HepG2 (cell line): ENCODE data around the gene ZSWIM5. TPM values are rescaled to one million over a fixed set of nuclear protein-coding genes. Genes with fewer than 3 reads are reported as not detected.

Source experiments
- ATAC-seq: fragments of 200-7000 bp; cut with Tn5 transposase; 3 replicates; pipeline ENCODE4 v1.9.1; 2020; ENCODE audit warnings: mild to moderate bottlenecking, moderate library complexity
- BruUV-seq: library from RNA; stranded (reverse); fragments of 400-500 nt; replicated peaks from 2 replicates; lab custom pipeline; 2021; lab: Mats Ljungman, UMichigan
- CTCF ChIA-PET: fragments of 300-600 bp; formaldehyde crosslinking; extraction: SDS; loops from one replicate; lab custom pipeline; 2021; ENCODE audit warnings: low total read pairs, inconsistent platforms, low intra/inter-chr PET ratio; lab: Yijun Ruan, JAX
- POLR2A ChIA-PET: fragments of 350-600 bp; sonication (Branson Sonifier 250); formaldehyde crosslinking; loops from one replicate; lab custom pipeline; 2020; ENCODE audit warnings: antibody characterized with exemption, inconsistent platforms; lab: Yijun Ruan, JAX
- DNase-seq: peaks from one replicate; pipeline ENCODE4 v3.0.0-alpha.2; 2015; ENCODE audit warnings: low spot score
- FAIRE-seq: peaks from 3 replicates; lab custom pipeline; 2011; peaks lifted over from hg19 to GRCh38; lab: Jason Lieb, UNC
- H2AFZ ChIP-seq: one replicate; pipeline ENCODE4 v1.6.1; 2011; ENCODE audit warnings: low read length, inconsistent platforms
- H3K27ac ChIP-seq: fragments of 300-600 bp; 3 replicates; pipeline ENCODE4 v1.8.0; 2011; ENCODE audit warnings: mixed run types, mild to moderate bottlenecking, mixed read lengths, low read length, inconsistent platforms; ENCODE audit not compliant: insufficient read depth; ENCODE audit errors: extremely low read length
- H3K27me3 ChIP-seq, 2 experiments: fragments of 200-600 bp in 1 of 2; 2 replicates in 1 of 2; 3 replicates in 1 of 2; pipeline versions ENCODE4 v1.6.0 to v1.8.0; 2011; ENCODE audit warnings: low read length in 2 of 2, mild to moderate bottlenecking in 2 of 2, moderate library complexity in 2 of 2, inconsistent platforms in 1 of 2; ENCODE audit not compliant: insufficient read depth in 2 of 2, control insufficient read depth in 1 of 2
- H3K36me3 ChIP-seq, 2 experiments: fragments of 200-600 bp in 1 of 2; replicated peaks in 1 of 2; 2 replicates in 1 of 2; 3 replicates in 1 of 2; pipeline versions ENCODE4 v1.5.1 to v1.8.0; 2011; ENCODE audit warnings: low read length in 2 of 2, inconsistent platforms in 1 of 2; ENCODE audit not compliant: insufficient read depth in 2 of 2, control insufficient read depth in 1 of 2
- H3K4me1 ChIP-seq: 2 replicates; pipeline ENCODE4 v1.5.1; 2012; ENCODE audit warnings: low read length, inconsistent platforms; ENCODE audit not compliant: insufficient read depth
- H3K4me2 ChIP-seq: 2 replicates; pipeline ENCODE4 v1.6.0; 2011; ENCODE audit warnings: low read depth, low read length, inconsistent platforms
- H3K4me3 ChIP-seq, 3 experiments: fragments of 200-600 bp in 1 of 3; sonication (generic), shearing (Covaris generic) in 1 of 3; replicated peaks in 1 of 3; 2 replicates each; pipeline ENCODE4 v1.5.1; 2011 to 2016; ENCODE audit warnings: low read length in 3 of 3, inconsistent platforms in 2 of 3, low read depth in 2 of 3, mild to moderate bottlenecking in 2 of 3, control low read depth in 1 of 3, mixed read lengths in 1 of 3; ENCODE audit not compliant: insufficient read depth in 1 of 3
- H3K79me2 ChIP-seq: one replicate; pipeline ENCODE4 v1.6.1; 2011; ENCODE audit warnings: low read length, inconsistent platforms; ENCODE audit not compliant: insufficient read depth
- H3K9ac ChIP-seq: 2 replicates; pipeline ENCODE4 v1.6.0; 2011; ENCODE audit warnings: mild to moderate bottlenecking, low read depth, low read length, inconsistent platforms; ENCODE audit not compliant: insufficient read depth
- H3K9me3 ChIP-seq: 2 replicates; pipeline ENCODE4 v1.5.1; 2012; ENCODE audit warnings: mild to moderate bottlenecking, low read length
- H4K20me1 ChIP-seq: 2 replicates; pipeline ENCODE4 v1.6.0; 2011; ENCODE audit warnings: inconsistent platforms, mild to moderate bottlenecking, low read length, moderate library complexity; ENCODE audit not compliant: insufficient read depth
- KLF12 ChIP-seq: sonication (generic); formaldehyde crosslinking; IDR thresholded peaks from 2 replicates; pipeline ENCODE4 v1.4.0; 2020; ENCODE audit warnings: missing genetic modification reagents, borderline replicate concordance
- MED13 ChIP-seq: sonication (generic); formaldehyde crosslinking; IDR thresholded peaks from 2 replicates; pipeline ENCODE4 v1.5.0; 2020; ENCODE audit warnings: missing genetic modification reagents
- NCOA5 ChIP-seq: sonication (generic); formaldehyde crosslinking; IDR thresholded peaks from 2 replicates; pipeline ENCODE4 v1.4.0; 2020; ENCODE audit warnings: missing genetic modification reagents
- NFE2 ChIP-seq: sonication (generic); formaldehyde crosslinking; IDR thresholded peaks from 2 replicates; pipeline ENCODE4 v1.4.0; 2020; ENCODE audit warnings: missing genetic modification reagents
- NFYB ChIP-seq: sonication (generic); formaldehyde crosslinking; IDR thresholded peaks from 2 replicates; pipeline ENCODE4 v1.4.0; 2020; ENCODE audit warnings: missing genetic modification reagents
- POLR2G ChIP-seq: fragments of 200-400 bp; formaldehyde crosslinking; IDR thresholded peaks from 2 replicates; pipeline ENCODE4 v1.6.1; 2018; ENCODE audit warnings: mild to moderate bottlenecking, low read depth, low read length, moderate library complexity
- PRDM4 ChIP-seq: sonication (generic); formaldehyde crosslinking; IDR thresholded peaks from 2 replicates; pipeline ENCODE4 v1.9.0; 2021; ENCODE audit warnings: missing genetic modification reagents, borderline replicate concordance
- RAD51 ChIP-seq: fragments of 450-650 bp; IDR thresholded peaks from 2 replicates; pipeline ENCODE4 v1.6.1; 2016; ENCODE audit warnings: borderline replicate concordance
- SAP130 ChIP-seq: IDR thresholded peaks from 2 replicates; pipeline ENCODE4 v1.6.1; 2016; ENCODE audit warnings: low read depth
- YEATS4 ChIP-seq: sonication (generic); formaldehyde crosslinking; IDR thresholded peaks from 2 replicates; pipeline ENCODE4 v1.4.0; 2020; ENCODE audit warnings: missing genetic modification reagents, borderline replicate concordance
- ZNF883 ChIP-seq: sonication (generic); formaldehyde crosslinking; IDR thresholded peaks from 2 replicates; pipeline ENCODE4 v1.5.1; 2020; ENCODE audit warnings: mild to moderate bottlenecking, missing genetic modification reagents; ENCODE audit errors: not compliant biosample characterization
- ZXDC ChIP-seq: sonication (generic); formaldehyde crosslinking; IDR thresholded peaks from 2 replicates; pipeline ENCODE4 v1.5.0; 2020; ENCODE audit warnings: mild to moderate bottlenecking, missing genetic modification reagents
- WGBS: methylation state at CpG from one replicate; pipeline ENCODE4 v1.1.6; 2017; ENCODE audit warnings: low lambda C conversion rate; 5-methylcytosine and 5-hydroxymethylcytosine counted together
- in situ Hi-C: cut with HindIII; loops from 2 replicates; pipeline ENCODE4 v1.10.0; 2017; ENCODE audit warnings: low pct_unique_long_range_greater_than_20kb; ENCODE audit not compliant: extremely low pct_ligation_motif_present
- intact Hi-C: fragments of 100-400 bp; cut with micrococcal nuclease; formaldehyde crosslinking; loops from one replicate; pipeline ENCODE4 v1.10.0; 2022; ENCODE audit not compliant: unreplicated experiment
- polyA plus RNA-seq, 8 experiments: library from polyadenylated mRNA; depleted of rRNA in 3 of 8; stranded (reverse) in 7 of 8; unstranded in 1 of 8; fragments of >200 nt; fragmentation: Illumina TruSeq in 4 of 8; extraction: Trizol in 4 of 8; gene quantifications; 2 replicates each; pipeline versions ENCODE4 v1.2.1 to v1.2.3, GENCODE V29; 2011 to 2016; ENCODE audit warnings: low read depth in 4 of 8, missing spikeins in 1 of 8, mixed read lengths in 1 of 8; ENCODE audit not compliant: insufficient read depth in 1 of 8
- total RNA-seq, 5 experiments: library from RNA; depleted of rRNA; stranded (reverse); fragments of >200 nt; fragmentation: Illumina TruSeq; extraction: Trizol; gene quantifications; 2 replicates each; pipeline ENCODE4 v1.2.3, GENCODE V29; 2016; ENCODE audit warnings: low read depth in 1 of 5
- TF ChIP-seq, protein P1 (sequence below): sonication (generic); formaldehyde crosslinking; IDR thresholded peaks from 2 replicates; pipeline ENCODE4 v1.9.0; 2021; ENCODE audit warnings: mild to moderate bottlenecking, missing genetic modification reagents

ZSWIM5 gene
- total and polyA plus RNA-seq, 2 of the 13 experiments (the other 11 are each of a cell fraction or from before 2014, with no cell fraction given) = 11.0 to 20.6 TPM

GRCh38 chr1:44988531-44989156 is 217.8 kb downstream of the ZSWIM5 start:
- no peak overlapping the region for H3K4me3 ChIP-seq

More at GRCh38 chr1:44988531-44989156, 217.8 kb downstream of the ZSWIM5 start:
- peaks cover 16% of the 10 kb centered on the region for H3K79me2 ChIP-seq
- H3K27me3 ChIP-seq = no peaks in the 10 kb centered on the region; a peak in 1 of 5 replicates
- in situ Hi-C loops (no loop called here), intact Hi-C loops (no loop called here)
- ATAC-seq (no peak), DNase-seq (no peak), FAIRE-seq (no peak)
- H3K4me2 ChIP-seq = no peak overlapping the region
- TF ChIP-seq PRDM4 (no peak), NFYB (no peak), KLF12 (CRISPR knock-in tag) (no peak), NCOA5 (no peak), MED13 (CRISPR knock-in tag) (no peak), RAD51 (no peak), POLR2G (no peak), ZNF883 (CRISPR knock-in tag) (no peak), SAP130 (no peak), YEATS4 (CRISPR knock-in tag) (no peak), NFE2 (CRISPR knock-in tag) (no peak), ZXDC (CRISPR knock-in tag) (no peak)
- TF ChIP-seq, protein P1, sequence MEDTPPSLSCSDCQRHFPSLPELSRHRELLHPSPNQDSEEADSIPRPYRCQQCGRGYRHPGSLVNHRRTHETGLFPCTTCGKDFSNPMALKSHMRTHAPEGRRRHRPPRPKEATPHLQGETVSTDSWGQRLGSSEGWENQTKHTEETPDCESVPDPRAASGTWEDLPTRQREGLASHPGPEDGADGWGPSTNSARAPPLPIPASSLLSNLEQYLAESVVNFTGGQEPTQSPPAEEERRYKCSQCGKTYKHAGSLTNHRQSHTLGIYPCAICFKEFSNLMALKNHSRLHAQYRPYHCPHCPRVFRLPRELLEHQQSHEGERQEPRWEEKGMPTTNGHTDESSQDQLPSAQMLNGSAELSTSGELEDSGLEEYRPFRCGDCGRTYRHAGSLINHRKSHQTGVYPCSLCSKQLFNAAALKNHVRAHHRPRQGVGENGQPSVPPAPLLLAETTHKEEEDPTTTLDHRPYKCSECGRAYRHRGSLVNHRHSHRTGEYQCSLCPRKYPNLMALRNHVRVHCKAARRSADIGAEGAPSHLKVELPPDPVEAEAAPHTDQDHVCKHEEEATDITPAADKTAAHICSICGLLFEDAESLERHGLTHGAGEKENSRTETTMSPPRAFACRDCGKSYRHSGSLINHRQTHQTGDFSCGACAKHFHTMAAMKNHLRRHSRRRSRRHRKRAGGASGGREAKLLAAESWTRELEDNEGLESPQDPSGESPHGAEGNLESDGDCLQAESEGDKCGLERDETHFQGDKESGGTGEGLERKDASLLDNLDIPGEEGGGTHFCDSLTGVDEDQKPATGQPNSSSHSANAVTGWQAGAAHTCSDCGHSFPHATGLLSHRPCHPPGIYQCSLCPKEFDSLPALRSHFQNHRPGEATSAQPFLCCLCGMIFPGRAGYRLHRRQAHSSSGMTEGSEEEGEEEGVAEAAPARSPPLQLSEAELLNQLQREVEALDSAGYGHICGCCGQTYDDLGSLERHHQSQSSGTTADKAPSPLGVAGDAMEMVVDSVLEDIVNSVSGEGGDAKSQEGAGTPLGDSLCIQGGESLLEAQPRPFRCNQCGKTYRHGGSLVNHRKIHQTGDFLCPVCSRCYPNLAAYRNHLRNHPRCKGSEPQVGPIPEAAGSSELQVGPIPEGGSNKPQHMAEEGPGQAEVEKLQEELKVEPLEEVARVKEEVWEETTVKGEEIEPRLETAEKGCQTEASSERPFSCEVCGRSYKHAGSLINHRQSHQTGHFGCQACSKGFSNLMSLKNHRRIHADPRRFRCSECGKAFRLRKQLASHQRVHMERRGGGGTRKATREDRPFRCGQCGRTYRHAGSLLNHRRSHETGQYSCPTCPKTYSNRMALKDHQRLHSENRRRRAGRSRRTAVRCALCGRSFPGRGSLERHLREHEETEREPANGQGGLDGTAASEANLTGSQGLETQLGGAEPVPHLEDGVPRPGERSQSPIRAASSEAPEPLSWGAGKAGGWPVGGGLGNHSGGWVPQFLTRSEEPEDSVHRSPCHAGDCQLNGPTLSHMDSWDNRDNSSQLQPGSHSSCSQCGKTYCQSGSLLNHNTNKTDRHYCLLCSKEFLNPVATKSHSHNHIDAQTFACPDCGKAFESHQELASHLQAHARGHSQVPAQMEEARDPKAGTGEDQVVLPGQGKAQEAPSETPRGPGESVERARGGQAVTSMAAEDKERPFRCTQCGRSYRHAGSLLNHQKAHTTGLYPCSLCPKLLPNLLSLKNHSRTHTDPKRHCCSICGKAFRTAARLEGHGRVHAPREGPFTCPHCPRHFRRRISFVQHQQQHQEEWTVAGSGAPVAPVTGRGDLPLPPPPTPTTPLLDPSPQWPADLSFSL = no peak
- ChIA-PET CTCF (no interaction called here), POLR2A (interaction anchor here (2.9 kb wide), 1 partner anchor 23 kb away, joined by 34 read pairs; the partner anchor contains the start of genes HECTD3 and UROD)
- H3K4me1 ChIP-seq = peaks cover 15% of the 10 kb centered on the region
- no peaks in the 10 kb centered on the region for H3K9me3 ChIP-seq
- no peak overlapping the region for H3K27ac ChIP-seq
- H4K20me1 ChIP-seq = no peaks in the 10 kb centered on the region
- BruUV-seq = no TSS peak
- no peak overlapping the region for H3K9ac ChIP-seq
- H3K36me3 ChIP-seq = no peaks in the 10 kb centered on the region
- WGBS = 89% methylated on average over 24 of the region's 24 CpGs
- no peak overlapping the region for H2AFZ ChIP-seq
